GM15510 (cell line): ENCODE data around the gene EPYC.

Experiments used
- POLR2A ChIP-seq: IDR thresholded peaks from 3 replicates; pipeline ENCODE4 v1.6.1; 2011; ENCODE audit warnings: borderline replicate concordance; ENCODE audit not compliant: insufficient read length; ENCODE audit errors: extremely low read depth

Gene EPYC

DNA sequence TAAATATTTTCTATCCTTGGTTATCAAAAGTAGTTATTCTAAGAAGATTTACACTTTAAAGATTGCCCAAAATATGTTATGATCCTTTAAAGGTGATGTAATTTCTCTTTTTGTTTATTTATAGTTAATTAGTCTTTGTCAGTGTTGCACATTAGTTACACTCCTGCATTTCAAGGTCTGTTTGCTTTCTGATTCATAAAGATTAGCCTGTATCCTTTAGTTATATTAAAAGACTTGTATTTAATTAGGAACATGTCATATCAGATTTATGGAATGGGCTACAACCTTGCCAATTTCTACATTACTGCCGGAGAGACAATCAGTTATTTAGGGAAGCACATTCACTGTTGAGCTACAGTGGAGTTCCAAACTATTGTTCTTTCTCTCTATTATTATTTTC is 3.5 kb downstream of the EPYC start:
- TF ChIP-seq POLR2A = no peak

DNA sequence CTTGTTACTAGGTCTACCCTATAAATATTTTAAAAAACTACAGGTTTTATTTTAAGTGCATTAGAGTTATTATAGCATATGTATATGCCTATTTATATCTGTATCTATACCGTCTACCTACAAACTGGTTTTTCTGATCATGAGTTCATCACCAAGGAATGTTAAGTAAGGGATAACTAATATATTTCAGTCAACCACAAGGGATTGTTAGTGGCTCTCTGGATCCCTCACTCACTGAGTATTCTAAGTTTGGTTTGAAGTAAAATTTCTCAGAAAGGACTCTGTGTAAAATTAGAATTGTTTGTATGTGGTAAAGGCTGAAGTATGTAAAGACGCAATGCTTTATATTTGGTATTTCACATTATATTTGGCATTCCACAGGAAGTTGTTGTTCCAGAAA is 4.8 kb downstream of the EPYC start:
- TF ChIP-seq POLR2A = no peak

DNA sequence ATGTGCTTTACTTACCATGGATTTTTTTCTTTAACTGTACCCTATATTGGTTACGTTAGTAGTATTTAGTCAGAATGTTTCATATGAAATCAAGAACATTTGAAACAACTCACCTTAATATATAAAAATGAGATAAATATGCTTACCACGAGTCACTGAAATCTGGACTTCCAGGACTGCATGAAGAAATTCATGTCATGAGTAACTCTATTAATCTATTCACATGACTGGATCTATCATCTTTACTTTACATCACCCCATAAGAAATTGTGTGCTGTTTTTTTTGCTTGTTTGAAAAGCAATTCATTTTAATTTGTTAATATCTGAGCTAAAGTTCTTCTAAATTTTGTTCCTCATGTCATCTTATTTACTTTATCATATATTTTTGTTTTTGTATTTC is 5.2 kb downstream of the EPYC start:
- TF ChIP-seq POLR2A = no peak

DNA sequence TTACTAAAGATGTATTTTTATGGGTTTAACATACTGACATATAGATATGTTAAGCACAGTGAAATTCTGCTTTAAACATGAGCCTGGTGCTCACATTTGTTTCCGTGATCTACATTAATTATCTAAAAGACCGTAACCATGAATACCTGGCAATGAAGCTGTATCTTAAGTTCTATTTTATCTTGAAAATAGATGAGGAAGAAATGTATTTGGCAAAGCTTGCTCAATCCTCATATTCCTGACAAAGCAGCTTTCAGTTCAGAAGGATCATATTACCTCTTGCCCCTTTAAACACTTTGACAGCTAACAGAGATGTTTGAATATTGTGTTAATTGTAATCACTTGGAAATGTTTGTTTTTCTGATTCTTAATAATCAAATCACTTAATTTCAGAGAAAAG is 9.8 kb downstream of the EPYC start:
- no peak for TF ChIP-seq POLR2A

DNA sequence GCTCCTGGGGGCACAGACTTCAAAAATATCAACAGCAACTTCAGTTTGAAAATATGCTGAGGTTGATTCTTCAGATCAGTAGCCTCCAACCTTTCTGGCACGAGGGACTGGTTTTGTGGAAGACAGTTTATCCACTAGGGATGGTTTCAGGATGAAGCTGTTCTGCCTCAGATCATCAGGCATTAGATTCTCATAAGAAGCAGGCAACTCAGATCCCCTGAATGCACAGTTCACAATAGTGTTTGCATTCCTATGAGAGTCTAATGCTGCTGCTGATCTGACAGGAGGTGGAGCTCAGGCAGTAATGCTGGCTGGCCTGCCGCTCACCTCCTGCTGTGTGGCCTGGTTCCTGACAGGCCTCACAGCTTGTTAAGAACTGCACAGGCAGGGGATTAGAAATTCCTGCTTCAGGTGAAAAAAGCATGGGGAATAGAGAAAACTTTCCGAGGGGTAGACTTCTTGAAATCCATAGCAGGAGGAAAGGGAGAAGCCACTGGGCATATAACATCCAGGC is 12.8 kb downstream of the EPYC start:
- TF ChIP-seq POLR2A = no peak

DNA sequence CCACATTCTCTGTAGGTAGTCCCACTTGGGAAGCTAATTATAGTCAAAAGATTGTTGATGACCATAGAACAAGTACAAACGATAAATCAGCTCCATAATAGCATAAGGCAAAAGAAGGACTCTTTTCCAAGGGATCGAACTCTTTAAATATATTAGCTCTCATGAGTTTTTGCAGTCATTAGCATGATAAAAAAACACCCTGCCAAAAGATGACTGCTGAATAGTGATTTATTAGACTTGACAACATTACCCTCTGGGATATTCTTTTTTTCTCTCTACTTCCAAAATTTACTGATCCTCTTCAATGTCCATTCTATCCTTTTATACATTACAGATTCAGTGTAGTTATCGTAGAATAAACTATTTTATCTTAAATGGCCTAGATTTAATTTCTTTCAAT is 14.2 kb downstream of the EPYC start:
- TF ChIP-seq POLR2A = no peak

DNA sequence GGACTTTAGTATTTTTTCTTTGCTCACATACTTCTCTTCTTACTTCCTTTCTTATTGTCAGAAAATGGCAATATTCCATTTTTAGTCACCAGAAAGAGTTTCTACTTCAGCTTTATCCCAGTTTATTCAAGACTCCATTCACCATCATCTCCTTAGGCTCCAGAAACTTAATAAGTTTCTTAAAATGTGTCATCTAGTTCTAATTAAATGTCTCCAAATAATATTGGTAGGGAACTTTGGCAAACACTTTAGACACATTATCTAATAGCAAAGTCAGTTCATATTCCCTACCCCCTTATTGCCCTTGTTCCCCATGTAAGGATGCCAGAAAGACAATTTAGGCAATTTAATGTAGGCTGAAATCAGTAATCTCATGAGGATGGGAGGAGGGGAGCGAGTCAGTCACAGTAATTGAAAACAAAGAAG is 15.1 kb downstream of the EPYC start:
- no peak for TF ChIP-seq POLR2A

DNA sequence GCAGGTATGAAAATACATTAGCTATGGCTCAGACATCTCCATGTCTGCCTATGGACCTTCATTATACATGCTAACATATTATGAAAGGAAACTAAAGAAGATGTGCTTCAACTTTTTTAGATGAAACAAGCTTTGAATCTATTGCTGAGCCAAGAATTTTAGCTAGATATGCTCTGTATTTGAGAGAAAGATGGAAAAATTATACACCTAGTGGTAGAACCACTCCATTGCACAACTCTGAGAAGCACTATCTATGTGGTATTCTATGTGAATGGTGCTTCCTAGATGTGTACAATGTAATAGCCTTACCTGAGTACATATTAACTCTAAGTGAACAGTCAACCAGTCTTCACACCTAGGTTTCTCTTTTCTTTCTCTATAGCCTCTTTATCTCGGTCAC is 17.3 kb downstream of the EPYC start:
- TF ChIP-seq POLR2A = no peak

DNA sequence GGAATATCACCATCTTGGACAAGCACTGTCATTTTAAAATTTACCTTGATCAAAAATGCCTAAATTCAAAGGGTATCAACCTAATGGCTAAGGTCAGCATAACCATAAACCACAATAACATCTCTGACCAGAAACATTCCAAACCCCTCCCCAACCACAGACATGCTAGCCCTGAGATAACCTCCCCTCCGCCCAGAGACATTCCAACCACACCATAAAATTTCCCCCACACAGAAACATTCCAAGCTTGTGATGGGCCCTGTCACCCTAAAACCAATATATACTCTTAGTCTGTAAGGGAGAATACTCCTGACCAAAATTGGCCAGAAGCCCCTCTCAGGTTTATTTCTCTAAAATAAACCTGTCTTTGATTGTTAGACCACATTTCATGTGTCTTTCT is 17.7 kb downstream of the EPYC start:
- TF ChIP-seq POLR2A = no peak

DNA sequence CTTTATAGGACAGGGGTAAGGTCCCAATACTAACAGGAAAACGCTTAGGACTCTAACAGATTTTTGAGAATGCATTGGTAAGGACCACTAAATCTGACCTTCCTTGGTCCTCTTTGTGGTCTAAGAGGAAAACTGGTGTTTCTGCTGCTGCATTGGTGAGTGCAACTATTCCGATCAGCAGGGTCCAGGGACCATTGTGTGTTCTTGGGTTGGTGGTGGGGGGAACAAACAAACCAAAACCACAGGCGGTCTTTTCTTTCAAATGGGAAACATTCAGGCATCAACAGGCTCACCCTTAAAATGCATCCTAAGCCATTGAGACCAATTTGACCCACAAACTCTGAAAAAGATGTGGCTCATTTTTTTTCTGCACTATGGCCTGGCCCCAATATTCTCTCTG is 20.7 kb downstream of the EPYC start:
- no peak for TF ChIP-seq POLR2A

DNA sequence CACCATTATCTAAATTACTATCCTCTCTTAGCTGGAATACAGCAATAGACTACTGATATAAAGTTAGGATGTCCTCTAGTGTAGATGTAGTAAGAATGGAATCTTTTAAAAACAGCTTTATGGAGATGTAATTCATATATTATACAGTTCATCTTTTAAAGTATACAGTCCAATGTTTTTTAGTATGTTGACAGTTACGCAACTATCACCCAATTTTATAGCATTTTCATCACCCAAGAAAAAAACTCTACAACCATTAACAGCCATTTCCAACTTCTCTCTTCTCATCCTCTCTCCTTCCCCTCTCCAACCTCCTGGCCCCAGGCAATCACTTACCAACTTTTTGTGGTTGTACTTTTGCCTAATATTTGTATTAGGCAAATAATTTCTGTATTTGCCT is 22.6 kb downstream of the EPYC start:
- TF ChIP-seq POLR2A = no peak

DNA sequence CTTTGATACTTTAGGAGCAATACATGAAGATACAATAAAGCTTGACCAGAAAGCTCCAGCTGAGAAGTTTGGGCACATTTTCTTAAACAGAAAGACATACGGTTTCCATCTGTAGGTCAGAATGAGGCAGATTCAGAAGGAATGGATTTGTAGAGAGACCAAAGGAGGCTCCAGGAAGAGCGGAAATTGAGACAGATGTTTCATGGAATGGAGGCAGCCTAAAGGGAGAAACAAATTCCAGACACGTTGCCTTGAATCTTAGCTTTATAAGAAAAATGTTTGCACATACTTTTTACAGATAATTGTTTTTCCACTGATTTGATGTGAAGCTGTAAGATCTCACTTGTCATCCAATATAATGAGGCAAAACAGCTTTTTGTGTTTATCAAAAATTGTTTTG is 24.8 kb downstream of the EPYC start:
- no peak for TF ChIP-seq POLR2A

DNA sequence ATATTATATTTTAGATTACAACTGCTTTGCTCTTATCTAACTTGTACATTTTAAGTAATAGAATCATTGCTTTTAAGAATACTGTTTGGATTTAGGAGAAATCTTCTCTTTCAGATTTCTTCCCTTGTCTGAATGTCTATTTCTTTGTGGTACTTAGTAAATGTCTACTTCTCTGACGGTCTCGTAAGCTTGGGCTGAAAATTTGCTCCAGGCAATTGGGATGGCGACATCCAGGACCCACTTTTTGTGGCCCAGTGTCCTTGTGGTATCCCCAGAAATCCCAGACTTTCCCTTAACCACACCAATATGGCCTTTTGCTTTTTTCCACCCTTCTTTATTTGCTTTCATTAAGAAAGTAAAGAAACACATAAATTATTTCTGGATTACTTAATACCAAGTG is 25.8 kb downstream of the EPYC start:
- TF ChIP-seq POLR2A = no peak

DNA sequence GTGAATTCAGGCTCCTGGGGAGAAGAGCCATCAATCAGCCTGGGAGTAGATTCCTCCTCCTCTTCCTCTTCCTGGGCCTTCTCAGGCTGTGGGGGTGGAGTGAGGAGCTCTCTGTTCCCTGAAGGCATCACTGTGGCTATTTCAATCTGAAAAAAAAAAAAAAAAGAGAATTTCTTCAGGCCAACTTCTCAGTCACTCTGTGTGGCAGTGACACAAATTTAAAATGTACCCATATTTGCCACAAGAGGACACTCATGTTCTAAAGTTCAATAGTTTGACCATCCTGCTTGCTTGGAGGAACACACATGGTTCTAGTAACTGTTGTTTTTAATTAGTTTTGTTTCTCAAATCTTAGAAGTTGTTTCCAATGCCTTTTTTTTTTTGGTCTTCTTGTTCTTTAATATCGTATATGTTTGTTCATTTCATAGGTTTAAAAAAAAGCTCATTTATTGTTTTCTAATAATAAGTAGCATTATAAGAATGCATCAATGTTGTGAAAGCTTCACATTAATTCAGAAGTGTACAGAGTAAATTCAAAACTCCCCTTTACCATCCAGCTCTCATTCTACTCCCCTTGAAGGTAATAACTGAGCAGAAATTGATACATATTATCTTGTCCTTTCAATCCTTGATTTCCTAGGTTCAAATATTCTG is 26.5 kb downstream of the EPYC start:
- no peak for TF ChIP-seq POLR2A

DNA sequence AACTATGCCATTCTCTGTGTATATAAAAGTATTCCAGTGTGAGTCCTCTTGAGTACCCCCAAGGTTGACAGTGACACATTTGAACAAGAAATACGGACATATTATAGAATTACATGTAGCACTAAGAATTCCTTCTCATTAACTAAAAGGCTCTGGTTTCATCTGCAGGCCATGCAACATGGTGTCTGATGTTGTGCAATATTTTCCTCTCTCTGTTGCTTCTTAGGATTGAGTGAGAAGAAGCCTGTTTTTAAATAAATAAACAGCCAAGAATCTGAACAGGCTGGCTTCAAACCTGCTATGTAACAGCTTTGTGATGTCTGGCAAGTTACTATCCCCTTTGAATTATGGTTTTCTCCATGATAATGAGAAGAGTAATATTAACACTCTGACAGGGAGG is 27.5 kb downstream of the EPYC start:
- TF ChIP-seq POLR2A = no peak

DNA sequence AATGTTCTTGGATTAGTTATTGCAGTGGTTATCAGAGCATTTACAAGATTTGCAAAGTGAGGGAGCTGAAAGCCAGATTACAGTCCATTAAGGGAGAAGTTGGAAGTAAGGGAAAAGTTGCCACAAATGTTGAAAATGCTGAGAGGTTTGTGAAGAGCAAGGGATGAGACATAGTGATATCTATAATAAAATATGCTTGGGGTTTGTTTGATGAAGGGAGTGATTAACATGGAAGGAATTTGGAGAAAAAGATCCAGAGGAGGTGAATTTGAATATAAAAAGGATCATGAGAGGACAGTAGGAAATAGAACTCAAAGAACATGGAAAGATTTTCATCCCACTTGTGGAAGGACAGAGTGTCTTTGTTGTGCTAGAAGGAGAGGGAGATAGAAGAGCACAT is 30.5 kb downstream of the EPYC start:
- no peak for TF ChIP-seq POLR2A

DNA sequence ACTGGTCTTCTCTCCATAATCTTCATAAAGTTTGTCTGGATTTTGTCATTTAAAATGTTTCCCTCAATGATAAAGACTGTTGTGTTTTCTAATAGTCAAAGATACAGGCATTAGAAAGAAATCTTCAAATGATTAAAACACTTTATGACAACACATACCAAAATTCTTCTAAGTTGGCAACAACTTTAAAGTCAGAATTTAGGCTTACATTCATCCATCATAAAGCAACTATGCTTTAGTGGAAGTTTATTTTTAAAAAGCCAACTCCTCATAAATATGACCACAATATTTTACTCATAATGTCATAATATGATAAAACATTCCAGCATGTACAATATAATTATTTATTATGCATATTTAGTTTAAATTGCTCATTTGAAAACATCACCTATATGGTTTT is 32.5 kb downstream of the EPYC start:
- TF ChIP-seq POLR2A = no peak
